ENCODE data around the gene SNX5.

The SNX5 gene

DNA sequence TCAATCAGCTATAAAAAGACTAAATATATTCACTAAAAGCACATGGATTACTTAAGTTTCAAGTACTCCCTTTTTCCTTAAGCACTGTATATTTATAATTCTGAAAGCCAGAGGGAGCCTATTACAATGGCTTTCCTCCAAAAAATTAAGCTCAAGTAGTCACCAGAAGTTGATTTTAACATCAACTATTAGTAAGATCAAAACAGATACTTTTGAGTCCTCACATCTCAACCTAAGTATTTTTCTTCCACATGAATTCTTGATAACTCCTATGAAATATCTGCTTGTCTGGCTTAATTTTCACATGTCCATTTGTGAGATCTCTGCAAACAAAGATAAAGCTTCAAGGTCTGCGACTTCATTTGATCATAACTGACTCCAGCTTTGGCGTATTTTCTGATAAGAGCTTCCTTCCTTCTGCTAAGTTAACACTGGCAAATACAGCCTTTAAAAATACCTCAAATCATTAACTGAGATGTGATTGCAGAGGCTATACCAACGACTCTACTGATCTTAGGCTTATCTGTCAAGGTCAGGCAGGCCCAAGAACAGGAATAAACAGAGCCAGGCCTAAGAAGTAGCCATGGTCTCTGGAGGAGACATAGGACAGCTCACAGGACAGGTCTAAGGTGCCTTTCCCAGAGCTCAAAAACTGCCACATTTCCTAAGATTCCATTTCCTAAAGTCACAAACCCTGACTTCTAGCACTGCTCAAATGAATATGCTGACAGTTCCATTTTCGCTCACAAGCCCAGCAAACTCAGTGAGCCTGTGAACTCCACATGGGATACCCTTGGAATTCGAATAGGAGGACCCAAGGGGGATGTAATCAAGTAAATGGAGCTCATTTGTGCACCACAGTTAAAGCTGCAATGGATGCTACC is 10.0 kb downstream of the SNX5 start:
- DNase-seq, result no peak

DNA sequence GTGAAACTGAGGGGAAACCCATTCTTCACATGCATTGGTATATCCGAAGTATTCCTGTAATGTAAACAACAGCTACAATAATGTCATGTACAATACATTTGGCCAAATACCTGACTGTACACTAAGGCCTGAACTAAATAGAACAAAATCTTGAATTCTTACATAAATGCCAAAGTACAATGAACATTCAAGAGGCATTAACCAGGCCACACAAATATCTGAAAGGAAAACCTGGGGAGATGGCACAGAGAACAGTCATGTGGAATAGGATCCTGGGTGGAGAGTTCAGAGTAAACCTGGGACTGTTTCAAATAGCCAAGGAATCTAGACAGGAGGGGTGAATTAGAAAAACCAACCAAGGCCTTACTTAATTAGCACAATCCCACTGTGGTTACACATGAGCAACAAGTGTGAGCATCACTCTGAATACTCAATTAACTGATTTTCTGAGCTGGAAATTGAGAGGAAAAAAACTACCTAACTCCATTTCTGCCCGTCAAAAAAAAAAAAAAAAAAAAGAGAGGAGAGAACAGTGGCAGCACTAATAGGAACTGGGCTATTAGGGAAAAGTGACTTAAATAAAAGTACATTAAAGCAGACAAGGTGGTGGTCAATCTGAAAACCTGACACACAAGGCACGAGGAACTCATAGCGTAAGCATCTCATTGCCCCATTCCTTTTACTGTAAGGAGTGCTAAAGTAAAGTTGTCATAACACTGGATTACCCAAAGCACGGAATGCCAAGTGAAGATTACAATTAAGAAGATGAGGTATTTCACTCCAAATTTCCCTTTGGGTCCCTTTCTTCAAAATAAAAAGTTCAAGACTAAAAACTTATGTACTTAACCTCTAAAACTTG is 10.9 kb downstream of the SNX5 start:
- no peak for DNase-seq

DNA sequence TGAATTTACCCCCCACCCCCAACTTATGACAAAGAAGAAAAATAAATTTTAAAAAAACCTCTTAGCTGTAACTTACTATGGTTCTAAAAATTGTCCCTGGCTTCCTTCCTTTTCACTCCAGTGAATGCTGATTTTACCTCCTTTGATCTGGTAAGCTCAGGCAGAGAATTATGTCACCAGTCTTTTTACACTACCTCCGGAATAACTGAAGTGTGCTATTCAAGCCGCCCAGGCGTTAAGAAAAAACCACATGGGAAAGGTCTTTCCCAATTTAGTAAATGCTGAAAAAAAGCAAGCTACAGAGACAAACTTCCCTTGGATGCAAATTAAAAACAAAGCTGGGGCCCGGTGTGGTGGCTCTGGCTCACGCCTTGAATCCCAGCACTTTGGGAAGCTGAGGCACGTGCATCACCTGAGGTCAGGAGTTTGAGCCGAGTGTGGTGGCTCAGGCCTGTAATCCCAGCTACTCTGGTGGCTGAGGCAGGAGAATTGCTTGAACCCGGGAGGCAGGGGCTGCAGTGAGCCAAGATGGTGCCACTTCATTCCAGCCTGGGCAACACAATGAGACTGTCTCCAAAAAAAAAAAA is 12.4 kb downstream of the SNX5 start:
- DNase-seq, result no peak

DNA sequence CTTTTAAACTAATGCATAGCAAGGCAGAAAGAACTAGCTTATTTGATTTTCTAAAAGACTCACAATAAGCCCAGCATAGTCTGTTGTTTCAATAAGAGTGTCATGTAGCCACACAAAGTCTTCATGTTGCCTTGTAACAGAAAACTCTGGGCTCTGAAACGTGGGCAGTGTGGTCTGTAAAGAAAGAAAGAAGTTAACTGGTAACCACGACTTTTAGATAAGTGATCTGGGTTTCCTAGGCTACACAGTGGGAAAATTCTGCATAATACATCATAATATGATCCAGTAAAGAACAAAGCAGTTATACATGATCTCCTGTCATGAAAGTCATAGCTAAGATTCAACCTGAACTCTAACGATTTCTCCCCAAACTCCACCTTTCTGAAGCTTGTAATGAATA is 13.3 kb downstream of the SNX5 start:
- DNase-seq, result no peak

DNA sequence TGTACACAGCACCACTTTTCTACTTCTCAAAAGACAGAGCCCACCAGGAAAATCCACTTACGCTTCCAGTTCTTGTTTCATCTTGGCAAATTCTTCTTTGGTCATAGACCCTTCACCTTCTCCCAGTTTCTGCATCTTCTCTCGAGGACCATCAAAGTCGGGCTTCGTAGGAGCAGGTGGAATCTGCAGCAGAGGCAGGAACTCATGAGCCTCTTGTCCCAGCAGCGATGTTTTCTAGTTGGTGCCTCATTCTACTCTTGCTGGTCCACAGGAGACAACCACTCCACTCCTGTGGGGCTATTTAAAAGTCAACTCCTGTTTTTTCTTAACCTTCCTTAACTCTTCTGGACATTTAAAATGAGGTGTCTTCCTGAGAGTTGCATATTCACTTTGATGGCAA is 14.7 kb downstream of the SNX5 start:
- DNase-seq, result no peak

DNA sequence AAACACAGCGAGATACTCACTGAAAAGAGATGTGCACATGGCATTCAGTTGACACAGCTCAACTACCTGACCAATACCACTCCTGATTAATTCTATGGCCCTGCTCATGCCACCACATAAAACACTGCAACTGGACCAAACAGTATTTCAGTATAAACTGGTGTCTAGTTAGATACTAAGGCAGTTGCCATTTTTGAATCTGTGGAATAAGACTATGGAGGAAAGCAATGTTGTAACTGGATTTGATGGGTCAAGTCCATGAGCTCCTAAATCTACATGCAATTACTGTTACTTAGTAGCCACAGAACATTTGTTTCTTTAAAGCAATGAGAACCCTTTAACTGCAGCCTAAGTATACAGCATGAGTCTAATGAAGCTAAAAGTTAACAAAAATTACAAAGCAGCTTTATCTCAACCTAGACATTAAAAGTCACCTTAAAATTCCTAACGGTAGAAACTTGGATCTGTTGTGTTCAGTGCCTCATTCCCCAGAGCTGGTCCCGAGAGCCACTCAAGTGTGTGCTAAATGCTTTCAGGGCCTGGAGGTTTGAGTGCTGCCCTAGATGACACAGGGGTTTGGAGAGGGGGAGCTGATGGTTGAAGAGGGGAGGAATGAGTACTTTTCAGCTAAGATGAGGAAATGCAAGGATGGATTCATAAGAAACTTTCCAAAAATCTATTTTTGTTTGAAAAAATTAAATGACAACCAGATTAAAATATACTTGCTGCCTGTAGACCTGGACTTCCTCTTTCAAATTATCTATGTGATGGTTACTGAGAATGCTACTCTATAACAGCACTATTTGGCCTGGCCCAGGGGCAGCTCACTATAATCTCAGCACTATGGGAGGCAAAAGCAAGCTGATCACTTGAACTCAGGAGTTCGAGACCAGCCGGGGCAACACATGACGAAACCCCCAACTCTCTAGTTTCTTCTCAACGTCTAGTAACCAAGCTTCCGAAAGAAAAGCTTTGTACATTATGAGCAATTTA is 15.6 kb downstream of the SNX5 start:
- no peak for DNase-seq

DNA sequence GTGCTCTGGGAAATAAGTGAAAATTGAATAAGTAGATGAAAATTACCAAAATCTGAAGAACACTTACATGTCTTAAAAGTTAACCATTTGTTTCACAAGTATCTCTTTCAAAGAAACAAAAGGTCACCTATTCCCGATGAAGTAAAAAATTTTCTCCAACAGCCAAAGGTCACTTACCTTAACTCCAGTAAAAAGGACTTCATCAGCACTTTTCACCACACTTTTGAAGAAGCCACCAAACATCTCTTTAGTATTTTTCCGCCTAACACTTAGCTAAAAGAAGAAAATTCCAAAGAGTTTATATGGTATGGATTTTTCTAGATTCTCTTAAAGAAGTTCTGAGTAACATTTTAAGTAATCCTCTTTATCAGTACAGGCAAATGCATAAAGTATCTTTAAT is 17.3 kb downstream of the SNX5 start:
- no peak for DNase-seq

DNA sequence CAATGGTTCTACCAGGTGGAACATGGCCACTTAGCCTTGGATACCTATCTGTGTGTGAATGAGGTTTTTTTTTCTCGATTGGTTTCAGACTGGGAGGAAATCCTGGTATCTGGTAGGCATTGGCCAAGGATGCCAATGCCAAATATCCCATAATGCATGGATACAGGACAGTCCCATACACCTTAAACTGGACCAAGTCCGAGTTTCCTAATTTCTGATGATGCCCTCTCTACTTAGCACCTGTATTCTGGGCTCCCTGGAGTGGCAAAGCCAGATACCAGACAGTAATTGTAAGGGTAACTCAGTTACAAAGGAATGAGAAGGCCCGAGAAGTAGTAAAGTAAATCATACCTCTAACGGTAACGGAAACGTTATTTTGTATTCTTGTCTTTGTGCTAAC is 17.9 kb downstream of the SNX5 start:
- no peak for DNase-seq

DNA sequence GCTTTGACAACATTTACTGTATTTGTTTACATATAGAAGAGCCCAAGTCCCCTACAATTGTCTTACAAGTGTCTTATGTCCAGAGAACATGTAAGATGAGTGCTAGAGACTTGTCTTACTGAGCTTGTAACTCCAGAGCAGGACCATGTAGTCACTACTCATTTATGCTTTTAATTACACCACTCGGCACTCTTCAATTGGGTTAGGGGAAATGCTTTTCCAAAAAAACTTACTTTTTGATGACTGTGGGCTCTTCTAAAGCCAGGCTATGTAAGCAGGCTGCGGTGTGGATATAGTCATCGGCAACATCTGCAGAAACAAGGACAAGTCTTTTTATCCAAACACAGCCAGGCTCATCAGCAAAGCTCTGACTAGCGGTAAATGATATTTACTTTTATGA is 18.7 kb downstream of the SNX5 start:
- DNase-seq, result no peak

DNA sequence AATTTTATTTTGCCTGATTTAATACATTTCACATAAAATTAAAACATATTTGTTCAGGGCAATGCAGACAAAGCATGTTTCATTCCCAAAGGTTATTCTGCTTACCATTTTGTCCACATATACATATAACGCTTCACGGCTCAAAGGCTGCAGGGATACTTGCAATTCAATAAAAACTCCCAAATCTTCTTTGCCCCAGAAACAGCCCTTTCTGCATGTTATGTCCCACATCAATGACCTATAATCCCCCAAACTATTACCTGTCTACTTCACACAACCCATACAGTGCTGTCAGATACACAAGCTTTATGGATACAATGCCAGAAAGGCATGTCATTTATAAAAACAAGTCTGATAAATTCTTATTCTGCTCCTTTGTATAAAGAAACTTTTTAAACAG is 20.2 kb downstream of the SNX5 start:
- DNase-seq, result no peak

DNA sequence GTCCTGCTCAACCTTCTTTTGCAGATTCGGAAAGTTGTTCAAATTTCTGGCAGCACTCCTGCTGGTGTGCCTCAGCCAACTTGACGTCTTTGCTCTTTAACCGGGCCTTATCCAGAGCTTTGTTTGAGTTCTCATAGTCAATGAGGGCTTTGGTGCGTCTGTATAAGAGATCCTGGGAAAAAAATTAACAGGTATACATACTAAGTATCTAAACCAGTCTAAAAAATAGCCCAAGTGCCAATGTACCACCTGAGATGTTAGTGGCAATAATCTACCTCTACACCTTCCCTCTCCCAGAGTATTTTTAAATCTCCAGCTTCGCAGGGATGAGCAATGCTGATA is 21.1 kb downstream of the SNX5 start:
- no peak for DNase-seq

DNA sequence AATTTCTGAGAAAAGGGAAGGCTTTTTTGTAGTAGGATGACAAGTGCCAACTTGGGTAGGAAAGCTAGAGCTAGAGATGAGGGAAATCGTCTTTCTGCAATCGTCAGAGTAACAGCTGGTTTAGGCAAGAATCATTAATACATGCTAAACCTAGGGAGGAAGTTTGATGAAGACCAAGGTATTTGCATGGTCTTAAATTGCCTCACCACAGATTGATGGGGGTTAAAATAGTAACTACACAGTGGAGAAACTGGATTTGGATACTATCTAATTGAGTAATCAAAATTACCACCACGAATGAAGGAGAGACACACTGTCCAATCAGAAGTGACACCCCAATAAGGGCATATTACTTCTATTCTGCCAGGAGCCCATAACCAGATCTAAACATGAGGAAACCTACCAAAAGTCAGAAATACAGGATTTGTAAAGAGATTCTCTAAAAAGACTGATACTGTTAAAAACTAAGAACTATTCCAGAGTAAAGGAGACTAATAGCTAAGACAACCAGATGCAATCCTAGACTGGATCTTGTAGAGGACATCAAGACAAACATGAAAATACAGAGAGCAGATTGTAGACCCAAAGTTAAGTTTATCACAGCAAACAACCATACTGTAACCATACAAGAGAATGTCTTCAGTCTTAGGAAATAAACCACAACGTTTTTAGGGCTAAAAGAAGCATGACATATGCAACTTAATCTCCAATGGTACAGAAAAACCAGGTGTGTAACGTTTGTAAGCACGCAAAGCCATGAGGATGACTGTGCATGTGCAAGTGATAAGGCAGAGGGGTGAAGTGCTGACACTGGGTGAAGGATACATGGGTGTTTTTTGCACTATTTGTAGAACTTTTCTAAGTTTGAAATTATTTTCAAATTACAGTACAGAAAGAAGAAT is 21.8 kb downstream of the SNX5 start:
- DNase-seq, result no peak

DNA sequence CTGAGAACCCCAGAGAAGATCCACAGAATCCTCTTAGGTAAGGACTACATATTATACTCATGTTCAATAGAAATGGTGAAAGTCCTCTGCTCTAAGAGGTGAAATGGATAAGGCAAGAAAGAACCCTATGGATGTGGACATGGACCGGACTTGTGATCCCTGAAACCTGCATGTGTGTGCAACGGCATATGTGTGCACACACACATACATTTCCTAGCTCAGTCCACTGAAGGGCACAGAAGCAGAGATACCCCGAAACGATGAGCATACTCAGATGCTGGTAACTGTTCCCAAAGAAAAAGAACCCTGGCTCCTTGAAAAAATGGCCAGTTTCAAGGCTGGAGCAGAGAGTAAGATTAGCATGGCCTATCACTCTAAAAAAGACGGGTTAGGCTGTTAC is 22.6 kb downstream of the SNX5 start:
- DNase-seq, result no peak

DNA sequence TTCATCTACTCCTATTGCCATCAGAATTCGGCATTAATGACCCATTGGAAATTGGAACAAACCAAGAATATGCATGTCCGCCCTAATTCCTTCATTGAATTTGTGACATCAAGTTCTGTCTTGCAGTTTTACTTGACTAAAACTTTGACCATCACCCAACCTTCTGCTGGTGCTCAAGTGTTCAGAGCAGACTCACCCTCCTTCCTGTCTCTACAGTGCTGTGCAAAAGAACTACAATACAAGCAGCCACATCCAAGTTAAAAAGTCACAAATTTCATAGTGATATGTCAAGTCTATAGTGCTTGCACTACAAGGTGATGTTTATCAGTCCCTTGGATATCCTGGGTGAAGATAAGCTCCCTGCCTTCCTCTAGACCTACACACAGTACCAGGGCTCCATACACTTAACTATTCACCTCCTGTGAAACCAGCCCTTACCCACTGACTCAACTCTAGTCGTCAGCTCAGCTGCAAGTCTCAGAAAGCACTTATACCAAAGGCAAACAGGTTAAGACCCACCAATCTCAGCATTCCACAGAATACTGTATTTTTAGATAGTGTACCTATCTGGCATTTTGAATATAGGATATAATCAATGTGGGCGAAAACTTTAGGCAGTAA is 23.6 kb downstream of the SNX5 start:
- DNase-seq, result no peak

DNA sequence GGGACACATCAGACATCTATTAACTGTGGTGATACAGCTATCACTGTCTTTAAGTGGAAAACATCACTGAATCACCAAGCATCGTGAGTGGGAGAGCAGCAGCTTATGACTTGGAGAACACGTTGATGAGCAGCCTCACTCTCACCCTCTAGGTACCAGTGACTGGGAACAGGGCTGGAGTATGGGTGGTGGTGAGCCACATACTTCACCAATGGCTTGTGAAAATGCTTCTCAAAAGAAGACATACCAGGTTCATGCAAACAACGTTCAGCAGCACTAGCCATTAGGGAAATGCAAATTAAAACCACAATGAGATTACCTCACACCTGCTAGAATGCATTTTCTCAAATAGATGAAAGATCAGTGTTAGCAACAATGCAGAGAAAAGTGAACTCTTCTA is 25.3 kb downstream of the SNX5 start:
- no peak for DNase-seq

DNA sequence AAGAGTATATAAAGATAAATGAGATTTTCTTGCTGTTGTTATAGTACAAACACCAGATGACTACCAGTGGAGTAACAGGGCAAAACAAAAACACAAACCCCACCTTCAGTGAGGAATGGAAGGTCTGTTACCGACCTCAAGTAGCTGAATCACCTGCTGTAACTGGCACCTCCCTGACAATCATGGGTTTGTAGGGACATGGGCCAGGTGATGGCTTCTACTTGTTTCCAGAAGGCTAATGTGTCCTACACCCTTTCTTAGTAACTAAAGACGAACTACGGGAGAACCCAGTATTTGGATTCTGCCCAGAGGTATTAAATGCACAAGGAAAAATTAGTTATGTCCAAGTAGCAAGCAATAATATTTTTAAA is 26.8 kb downstream of the SNX5 start:
- no peak for DNase-seq

DNA sequence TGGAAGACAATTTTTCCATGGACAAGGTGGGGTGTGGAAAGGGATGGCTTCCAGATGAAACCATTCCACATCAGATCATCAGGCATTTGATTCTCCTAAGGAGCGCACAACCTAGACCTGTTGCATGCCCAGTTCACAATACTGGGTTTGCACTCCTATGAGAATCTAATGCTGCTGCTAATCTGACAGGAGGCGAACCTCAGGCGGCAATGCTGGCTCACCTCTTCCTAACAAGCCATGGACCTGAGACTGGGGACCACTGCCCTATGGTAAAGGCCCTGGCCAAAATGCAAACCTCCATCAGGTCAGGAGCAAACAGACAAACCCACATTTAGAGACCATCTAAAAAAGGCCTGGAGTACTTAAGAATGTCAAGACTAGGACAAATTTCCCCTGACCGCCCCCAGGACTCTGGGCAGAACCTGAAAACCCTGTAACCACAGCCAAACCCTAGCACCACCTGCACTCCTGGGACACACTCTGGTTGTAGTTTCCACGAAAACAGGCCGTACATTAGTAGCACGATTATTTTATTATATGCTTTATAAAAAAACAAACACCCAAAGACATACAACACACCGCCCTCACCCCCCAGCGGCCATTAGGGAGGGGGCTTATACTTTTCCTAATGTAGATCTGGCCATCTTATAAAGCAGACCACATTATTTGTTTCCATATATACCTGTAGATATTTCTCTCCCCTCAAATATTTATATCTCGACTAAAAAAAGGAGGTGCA is 27.3 kb downstream of the SNX5 start:
- no peak for DNase-seq

DNA sequence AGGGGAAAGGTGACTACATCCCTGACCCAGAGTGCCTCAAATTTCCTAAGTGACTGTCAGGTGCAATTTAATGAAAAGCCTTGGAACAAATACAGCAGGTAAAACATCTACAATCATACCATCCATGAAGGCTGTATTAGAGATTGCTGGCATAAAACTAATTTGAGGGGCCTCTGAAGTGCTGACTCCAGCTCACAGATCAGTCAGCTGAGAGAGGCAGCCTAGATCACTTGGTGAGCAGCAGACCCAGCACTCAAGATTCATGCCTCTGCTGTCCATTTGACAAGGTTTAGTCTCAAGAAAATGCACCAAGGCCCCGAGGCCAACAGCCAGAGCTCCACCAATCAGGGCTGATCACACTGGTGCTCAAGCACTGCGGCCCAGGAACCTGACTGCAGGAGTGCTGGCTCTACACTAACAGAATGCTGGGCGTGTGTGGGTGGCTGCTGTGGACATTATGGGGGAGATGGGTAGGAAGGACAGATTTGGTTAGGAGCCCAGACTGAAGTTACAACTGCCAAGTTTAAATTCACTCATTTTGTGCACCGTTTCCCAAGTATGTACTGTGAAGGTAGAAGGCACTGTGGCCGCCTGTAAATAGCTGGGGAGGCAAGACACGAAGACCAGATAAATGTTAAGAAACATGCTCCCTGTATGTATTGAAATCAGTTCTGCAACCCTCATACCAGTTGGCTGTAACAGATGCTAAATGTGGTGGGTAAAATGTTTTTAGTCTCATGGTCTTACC is 28.2 kb downstream of the SNX5 start:
- no peak for DNase-seq

DNA sequence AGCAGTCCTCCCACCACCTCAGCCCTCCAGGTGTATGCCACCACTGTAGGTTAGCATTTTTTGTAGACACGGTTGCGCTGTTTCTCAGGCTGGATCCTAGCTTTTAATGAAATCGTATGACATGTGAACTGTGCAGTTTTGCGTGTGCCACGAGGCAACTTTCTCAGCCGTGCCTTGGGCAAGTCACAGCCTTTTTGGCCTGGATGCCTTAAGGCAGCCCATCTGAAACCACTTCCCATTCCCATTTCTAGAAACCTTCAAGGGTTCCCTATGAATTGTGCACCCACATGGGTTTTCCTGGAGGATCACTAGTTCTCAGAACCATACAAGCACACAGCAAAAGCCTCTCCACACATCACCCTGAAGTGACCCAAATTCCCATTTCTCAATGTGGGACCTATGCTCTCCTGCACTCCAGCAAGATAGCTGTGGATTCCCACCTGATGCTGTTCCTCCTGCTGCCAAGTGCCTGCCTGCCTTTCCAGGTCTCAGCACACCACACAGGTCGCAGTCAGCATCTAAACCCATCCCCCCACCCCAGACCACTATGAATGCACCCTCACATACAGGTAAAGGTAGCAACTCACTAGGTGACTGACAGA is 28.9 kb downstream of the SNX5 start:
- DNase-seq, result no peak
